Measurements from ENCODE around the gene DUS3L. TPM values are rescaled to one million over a fixed set of nuclear protein-coding genes. Genes with fewer than 3 reads are reported as not detected.

Gene DUS3L
- total and polyA plus RNA-seq, 2 donors (not counting 1 experiment from before 2014, with no cell fraction given), result 84.6 to 118 TPM

GRCh38 chr19:5829567-5830310, 38.8 kb upstream of the DUS3L start:
- H2AFZ ChIP-seq (ENCODE audit: insufficient read depth, low read depth, low read length, poor library complexity, severe bottlenecking), result peak overlapping the region; percentile 74
- H3K9me3 ChIP-seq (ENCODE audit: control extremely low read depth in 1 of 3, control insufficient read depth in 2 of 3, insufficient read depth in 1 of 3, low read length in 2 of 3), result peaks cover 0 to 54% (median 0%) of the 10 kb centered on the region in 3 donors
- peaks cover 0 to 28% (median 7%) of the 10 kb centered on the region in 4 experiments for H3K27me3 ChIP-seq (replicated peaks in 1 of 4; ENCODE audit: control extremely low read depth in 1 of 4, control insufficient read depth in 3 of 4, insufficient read depth in 4 of 4, low read length in 3 of 4)
- ChIA-PET POLR2A (interaction anchor here (0.7 kb wide), 1 partner anchor 257 kb away, joined by 6 read pairs; no protein-coding TSS in a partner anchor), CTCF (no interaction called here)
- no peak for DNase-seq
- no peak for ATAC-seq (ENCODE audit: low read depth)
- H3K4me2 ChIP-seq (replicated peaks; ENCODE audit: low read depth, low read length, poor library complexity, severe bottlenecking), result peak overlapping the region; percentile 68
- no peak overlapping the region for H3K4me3 ChIP-seq (ENCODE audit: control extremely low read depth in 1 of 5, extremely low read depth in 1 of 5, insufficient read depth in 1 of 5, low read depth in 2 of 5, low read length in 4 of 5)
- H3K9me3 Mint-ChIP-seq (ENCODE audit: insufficient read depth), result no peaks in the 10 kb centered on the region
- peak overlapping the region; percentile 59 for H3K4me3 Mint-ChIP-seq
- intact Hi-C loops (cut with micrococcal nuclease), result no loop called here
- 68% methylated on average over 31 of the region's 34 CpGs for WGBS (ENCODE audit: insufficient coverage)
- H3K36me3 ChIP-seq (replicated peaks in 1 of 2; ENCODE audit: control extremely low read depth in 1 of 2, control insufficient read depth in 1 of 2, extremely low read depth in 1 of 2, insufficient read depth in 2 of 2, low read length in 1 of 2), result no peaks in the 10 kb centered on the region
- no peak overlapping the region for H3K27ac ChIP-seq (ENCODE audit: low read length in 2 of 2)
- TF ChIP-seq CTCF (IDR thresholded peaks at IDR 0.05), result no peak
- peaks cover 19% of the 10 kb centered on the region for H3K4me1 Mint-ChIP-seq
- peaks cover 4% of the 10 kb centered on the region for H3K27me3 Mint-ChIP-seq
- no peaks in the 10 kb centered on the region for H3K79me2 ChIP-seq (ENCODE audit: control insufficient read depth, insufficient read depth, low read length)
- peak overlapping the region; percentile 50 for H3K27ac Mint-ChIP-seq
- H4K20me1 ChIP-seq (ENCODE audit: control insufficient read depth, insufficient read depth, low read length, poor library complexity, severe bottlenecking), result no peaks in the 10 kb centered on the region
- H3K9ac ChIP-seq (ENCODE audit: low read length), result no peak overlapping the region
- H3K4me1 ChIP-seq (ENCODE audit: control insufficient read depth in 2 of 2, insufficient read depth in 2 of 2, low read length in 2 of 2), result peaks cover 16 to 30% of the 10 kb centered on the region in 2 donors
